GM12878 (cell line): ENCODE results near the gene EEF2.

ENCODE experiments used
- CREM ChIP-seq: IDR thresholded peaks from 2 replicates; pipeline ENCODE4 v1.6.1; 2014; ENCODE audit warnings: antibody characterized with exemption, low read depth
- EGR1 ChIP-seq, 2 experiments: IDR thresholded peaks; 1 replicate in 1 of 2; 2 replicates in 1 of 2; pipeline ENCODE4 v1.6.1; 2011 to 2012; ENCODE audit warnings: low read depth in 2 of 2, low read length in 2 of 2, borderline replicate concordance in 1 of 2, mild to moderate bottlenecking in 1 of 2, moderate library complexity in 1 of 2
- EZH2 ChIP-seq: IDR thresholded peaks from 2 replicates; pipeline ENCODE4 v1.6.1; 2012; ENCODE audit warnings: low read depth, mild to moderate bottlenecking, control low read depth, inconsistent platforms, low read length, borderline replicate concordance; ENCODE audit not compliant: control insufficient read depth
- FOXK2 ChIP-seq: fragments of 450-650 bp; IDR thresholded peaks from 2 replicates; pipeline ENCODE4 v1.6.1; 2017; ENCODE audit warnings: mild to moderate bottlenecking, moderate library complexity
- HDAC2 ChIP-seq: fragments of 200-600 bp; sonication (generic); IDR thresholded peaks from 2 replicates; pipeline ENCODE4 v1.6.1; 2017
- HDAC6 ChIP-seq: fragments of 200-600 bp; sonication (generic); IDR thresholded peaks from one replicate; pipeline ENCODE4 v1.8.0; 2017; ENCODE audit warnings: antibody characterized with exemption; ENCODE audit not compliant: unreplicated experiment
- POLR2A ChIP-seq: IDR thresholded peaks from 2 replicates; pipeline ENCODE4 v1.6.1; 2011; ENCODE audit warnings: low read depth, mild to moderate bottlenecking, low read length
- POLR2AphosphoS5 ChIP-seq: IDR thresholded peaks from 2 replicates; pipeline ENCODE4 v1.6.1; 2011; ENCODE audit warnings: mild to moderate bottlenecking, low read length, inconsistent platforms
- RAD21 ChIP-seq: IDR thresholded peaks from 2 replicates; pipeline ENCODE4 v1.6.1; 2011; ENCODE audit warnings: mild to moderate bottlenecking, low read depth, low read length, moderate library complexity; ENCODE audit not compliant: insufficient read depth
- TBL1XR1 ChIP-seq: IDR thresholded peaks from 2 replicates; pipeline ENCODE4 v1.6.1; 2012; ENCODE audit warnings: low read depth, low read length, improper control_type of control experiment
- ZZZ3 ChIP-seq: IDR thresholded peaks from 2 replicates; pipeline ENCODE4 v1.6.1; 2011; ENCODE audit warnings: low read depth; ENCODE audit not compliant: control insufficient read depth, insufficient read length
- TF ChIP-seq, protein P1 (sequence below), 3 experiments: IDR thresholded peaks in 2 of 3; conservative IDR thresholded peaks in 1 of 3; 2 replicates each; pipeline ENCODE4 v1.5.1; 2011; ENCODE audit warnings: low read depth in 3 of 3, low read length in 3 of 3, mild to moderate bottlenecking in 3 of 3, control low read depth in 2 of 3, moderate library complexity in 2 of 3, inconsistent platforms in 1 of 3, mixed read lengths in 1 of 3; ENCODE audit not compliant: control insufficient read depth in 2 of 3, insufficient read depth in 1 of 3; ENCODE audit errors: extremely low read depth in 1 of 3
- TF ChIP-seq, protein P2 (sequence below): IDR thresholded peaks from 2 replicates; pipeline ENCODE4 v1.6.1; 2012; ENCODE audit warnings: low read length, inconsistent platforms
- TF ChIP-seq, protein P3 (sequence below): fragments of 450-650 bp; IDR thresholded peaks from 2 replicates; pipeline ENCODE4 v1.6.1; 2017; ENCODE audit warnings: low read depth, mild to moderate bottlenecking, moderate library complexity

DNA sequence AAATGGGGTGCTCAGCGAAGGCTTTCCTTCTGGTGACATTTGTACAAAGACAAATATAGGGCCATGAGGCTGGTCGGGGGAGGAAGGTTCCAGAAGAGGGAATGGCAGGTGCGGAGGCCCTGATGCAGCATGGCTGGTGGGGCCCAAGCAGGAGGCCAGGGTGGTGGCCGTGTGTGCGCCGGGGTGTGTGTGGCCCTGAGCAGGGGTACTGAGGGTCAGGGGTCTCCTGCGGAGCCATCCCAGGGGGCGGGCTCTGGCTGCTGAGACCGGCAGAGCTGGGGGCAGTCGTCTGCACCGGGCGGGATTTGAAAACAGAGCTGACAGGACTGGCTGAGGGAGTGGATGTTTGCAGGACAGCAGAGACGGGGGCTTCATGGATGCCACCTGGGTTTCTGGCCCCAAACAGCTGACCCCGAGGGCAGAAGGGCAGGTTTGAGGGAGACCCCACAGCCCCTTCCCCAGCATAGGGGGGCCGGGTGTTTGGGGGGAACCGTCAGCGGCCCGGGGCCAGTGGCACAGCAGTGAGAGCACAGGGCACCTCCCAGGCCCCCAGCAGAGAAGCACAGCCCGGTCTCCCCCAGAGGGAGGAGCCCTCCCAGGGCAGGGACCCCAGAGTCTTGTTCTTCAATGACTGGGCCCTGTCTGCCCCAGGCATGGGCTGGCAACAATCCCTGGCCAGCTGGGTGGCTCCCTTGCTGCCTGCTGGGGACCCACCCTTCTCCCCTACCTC lies 33.7 kb upstream of the EEF2 start:
- TF ChIP-seq RAD21 (no peak), ZZZ3 (no peak), HDAC6 (no peak), HDAC2 (no peak), TBL1XR1 (no peak), CREM (no peak), EGR1 (IDR thresholded peaks at IDR 0.05; ENCODE audit: borderline replicate concordance in 1 of 2, low read depth in 2 of 2, low read length in 2 of 2) (no peak), EZH2 (no peak), POLR2A (no peak), POLR2AphosphoS5 (no peak), FOXK2 (no peak)
- TF ChIP-seq, protein P1, sequence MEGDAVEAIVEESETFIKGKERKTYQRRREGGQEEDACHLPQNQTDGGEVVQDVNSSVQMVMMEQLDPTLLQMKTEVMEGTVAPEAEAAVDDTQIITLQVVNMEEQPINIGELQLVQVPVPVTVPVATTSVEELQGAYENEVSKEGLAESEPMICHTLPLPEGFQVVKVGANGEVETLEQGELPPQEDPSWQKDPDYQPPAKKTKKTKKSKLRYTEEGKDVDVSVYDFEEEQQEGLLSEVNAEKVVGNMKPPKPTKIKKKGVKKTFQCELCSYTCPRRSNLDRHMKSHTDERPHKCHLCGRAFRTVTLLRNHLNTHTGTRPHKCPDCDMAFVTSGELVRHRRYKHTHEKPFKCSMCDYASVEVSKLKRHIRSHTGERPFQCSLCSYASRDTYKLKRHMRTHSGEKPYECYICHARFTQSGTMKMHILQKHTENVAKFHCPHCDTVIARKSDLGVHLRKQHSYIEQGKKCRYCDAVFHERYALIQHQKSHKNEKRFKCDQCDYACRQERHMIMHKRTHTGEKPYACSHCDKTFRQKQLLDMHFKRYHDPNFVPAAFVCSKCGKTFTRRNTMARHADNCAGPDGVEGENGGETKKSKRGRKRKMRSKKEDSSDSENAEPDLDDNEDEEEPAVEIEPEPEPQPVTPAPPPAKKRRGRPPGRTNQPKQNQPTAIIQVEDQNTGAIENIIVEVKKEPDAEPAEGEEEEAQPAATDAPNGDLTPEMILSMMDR (IDR thresholded peaks at IDR 0.05 in 2 of 3, conservative IDR thresholded peaks at IDR 0.05 in 1 of 3; ENCODE audit: control insufficient read depth in 2 of 3, extremely low read depth in 1 of 3, insufficient read depth in 1 of 3, low read depth in 3 of 3, low read length in 3 of 3) = no peak
- TF ChIP-seq, protein P2, sequence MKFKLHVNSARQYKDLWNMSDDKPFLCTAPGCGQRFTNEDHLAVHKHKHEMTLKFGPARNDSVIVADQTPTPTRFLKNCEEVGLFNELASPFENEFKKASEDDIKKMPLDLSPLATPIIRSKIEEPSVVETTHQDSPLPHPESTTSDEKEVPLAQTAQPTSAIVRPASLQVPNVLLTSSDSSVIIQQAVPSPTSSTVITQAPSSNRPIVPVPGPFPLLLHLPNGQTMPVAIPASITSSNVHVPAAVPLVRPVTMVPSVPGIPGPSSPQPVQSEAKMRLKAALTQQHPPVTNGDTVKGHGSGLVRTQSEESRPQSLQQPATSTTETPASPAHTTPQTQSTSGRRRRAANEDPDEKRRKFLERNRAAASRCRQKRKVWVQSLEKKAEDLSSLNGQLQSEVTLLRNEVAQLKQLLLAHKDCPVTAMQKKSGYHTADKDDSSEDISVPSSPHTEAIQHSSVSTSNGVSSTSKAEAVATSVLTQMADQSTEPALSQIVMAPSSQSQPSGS = no peak
- TF ChIP-seq, protein P3, sequence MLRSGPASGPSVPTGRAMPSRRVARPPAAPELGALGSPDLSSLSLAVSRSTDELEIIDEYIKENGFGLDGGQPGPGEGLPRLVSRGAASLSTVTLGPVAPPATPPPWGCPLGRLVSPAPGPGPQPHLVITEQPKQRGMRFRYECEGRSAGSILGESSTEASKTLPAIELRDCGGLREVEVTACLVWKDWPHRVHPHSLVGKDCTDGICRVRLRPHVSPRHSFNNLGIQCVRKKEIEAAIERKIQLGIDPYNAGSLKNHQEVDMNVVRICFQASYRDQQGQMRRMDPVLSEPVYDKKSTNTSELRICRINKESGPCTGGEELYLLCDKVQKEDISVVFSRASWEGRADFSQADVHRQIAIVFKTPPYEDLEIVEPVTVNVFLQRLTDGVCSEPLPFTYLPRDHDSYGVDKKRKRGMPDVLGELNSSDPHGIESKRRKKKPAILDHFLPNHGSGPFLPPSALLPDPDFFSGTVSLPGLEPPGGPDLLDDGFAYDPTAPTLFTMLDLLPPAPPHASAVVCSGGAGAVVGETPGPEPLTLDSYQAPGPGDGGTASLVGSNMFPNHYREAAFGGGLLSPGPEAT = no peak
